Activated T-cell treated with anti-CD3 and anti-CD28 coated beads, Interleukin-2, amount 50 U/mL, for 48 hours (primary cell): ENCODE measurements around the gene CHST1.

Experiments used
- DNase-seq, 2 experiments: peaks; one replicate each; pipeline ENCODE4 v3.0.0-alpha.2; 2020

Gene CHST1

GRCh38 chr11:45643598-45644260, 21.7 kb downstream of the CHST1 start:
- DNase-seq: no peak

GRCh38 chr11:45641961-45642360, 23.5 kb downstream of the CHST1 start:
- no peak for DNase-seq

- no peak for DNase-seq
Observed at GRCh38 chr11:45638051-45638450, 27.4 kb downstream of the CHST1 start.

- DNase-seq: no peak
Observed at GRCh38 chr11:45635907-45636306, 29.5 kb downstream of the CHST1 start.

- DNase-seq: no peak
Observed at GRCh38 chr11:45625611-45626010, 39.8 kb downstream of the CHST1 start.

GRCh38 chr11:45624095-45624494, 41.3 kb downstream of the CHST1 start:
- no peak for DNase-seq

GRCh38 chr11:45622861-45623260, 42.6 kb downstream of the CHST1 start:
- DNase-seq: no peak

- DNase-seq: no peak
Observed at GRCh38 chr11:45622283-45622682, 43.1 kb downstream of the CHST1 start.

GRCh38 chr11:45621588-45621987, 43.8 kb downstream of the CHST1 start:
- DNase-seq: no peak

- no peak for DNase-seq
Observed at GRCh38 chr11:45620243-45620642, 45.2 kb downstream of the CHST1 start.

- DNase-seq: no peak
Observed at GRCh38 chr11:45618897-45619296, 46.5 kb downstream of the CHST1 start.

- no peak for DNase-seq
Observed at GRCh38 chr11:45617871-45618601, 47.4 kb downstream of the CHST1 start.

GRCh38 chr11:45616802-45617549, 48.4 kb downstream of the CHST1 start:
- no peak for DNase-seq

GRCh38 chr11:45615182-45615792, 50.1 kb downstream of the CHST1 start:
- DNase-seq: no peak

GRCh38 chr11:45614196-45614828, 51.1 kb downstream of the CHST1 start:
- DNase-seq: no peak

- DNase-seq: no peak
Observed at GRCh38 chr11:45610627-45611026, 54.8 kb downstream of the CHST1 start.

- no peak for DNase-seq
Observed at GRCh38 chr11:45609902-45610301, 55.5 kb downstream of the CHST1 start.

GRCh38 chr11:45609337-45609736, 56.1 kb downstream of the CHST1 start:
- no peak for DNase-seq

GRCh38 chr11:45607995-45608394, 57.4 kb downstream of the CHST1 start:
- no peak for DNase-seq

- DNase-seq: no peak
Observed at GRCh38 chr11:45606514-45607281, 58.7 kb downstream of the CHST1 start.

- DNase-seq: no peak
Observed at GRCh38 chr11:45605051-45605450, 60.4 kb downstream of the CHST1 start.
